ENCODE measurements around the gene JAKMIP1.

- no peak for TF ChIP-seq POLR2A (IDR thresholded peaks at IDR 0.05)
- TF ChIP-seq, protein P1, sequence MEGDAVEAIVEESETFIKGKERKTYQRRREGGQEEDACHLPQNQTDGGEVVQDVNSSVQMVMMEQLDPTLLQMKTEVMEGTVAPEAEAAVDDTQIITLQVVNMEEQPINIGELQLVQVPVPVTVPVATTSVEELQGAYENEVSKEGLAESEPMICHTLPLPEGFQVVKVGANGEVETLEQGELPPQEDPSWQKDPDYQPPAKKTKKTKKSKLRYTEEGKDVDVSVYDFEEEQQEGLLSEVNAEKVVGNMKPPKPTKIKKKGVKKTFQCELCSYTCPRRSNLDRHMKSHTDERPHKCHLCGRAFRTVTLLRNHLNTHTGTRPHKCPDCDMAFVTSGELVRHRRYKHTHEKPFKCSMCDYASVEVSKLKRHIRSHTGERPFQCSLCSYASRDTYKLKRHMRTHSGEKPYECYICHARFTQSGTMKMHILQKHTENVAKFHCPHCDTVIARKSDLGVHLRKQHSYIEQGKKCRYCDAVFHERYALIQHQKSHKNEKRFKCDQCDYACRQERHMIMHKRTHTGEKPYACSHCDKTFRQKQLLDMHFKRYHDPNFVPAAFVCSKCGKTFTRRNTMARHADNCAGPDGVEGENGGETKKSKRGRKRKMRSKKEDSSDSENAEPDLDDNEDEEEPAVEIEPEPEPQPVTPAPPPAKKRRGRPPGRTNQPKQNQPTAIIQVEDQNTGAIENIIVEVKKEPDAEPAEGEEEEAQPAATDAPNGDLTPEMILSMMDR (IDR thresholded peaks at IDR 0.05) = no peak
Observed at GRCh38 chr4:6050551-6050950, 149.8 kb downstream of the JAKMIP1 start.

All from body of pancreas (tissue), 4 donors.